ENCODE data around the gene SMAD1.

The SMAD1 gene

GRCh38 chr4:145505995-145506394 lies 24.3 kb downstream of the SMAD1 start:
- peaks cover 36% of the 10 kb centered on the region for H3K4me1 Mint-ChIP-seq
- no peak overlapping the region for H3K4me3 Mint-ChIP-seq

GRCh38 chr4:145507636-145508035 lies 26.0 kb downstream of the SMAD1 start:
- Mint-ChIP-seq H3K4me3 (no peak overlapping the region), H3K9me3 (peaks cover 26% of the 10 kb centered on the region), H3K27ac (peak overlapping the region; percentile 78 to 80 (median 80)), H3K4me1 (peaks cover 25% of the 10 kb centered on the region), H3K36me3 (ENCODE audit: low read depth) (peaks cover 30% of the 10 kb centered on the region), H3K27me3 (ENCODE audit: low read depth) (no peaks in the 10 kb centered on the region)
- no peak for TF ChIP-seq CTCF (IDR thresholded peaks at IDR 0.05; ENCODE audit: unreplicated experiment in 3 of 3)

More at GRCh38 chr4:145505995-145506394, 24.3 kb downstream of the SMAD1 start:
- H3K27me3 Mint-ChIP-seq (ENCODE audit: low read depth) = no peaks in the 10 kb centered on the region
- H3K27ac Mint-ChIP-seq = peak overlapping the region; percentile 79 to 83 (median 81)
- H3K36me3 Mint-ChIP-seq (ENCODE audit: low read depth) = peaks cover 13% of the 10 kb centered on the region
- TF ChIP-seq CTCF (IDR thresholded peaks at IDR 0.05; ENCODE audit: unreplicated experiment in 3 of 3) = no peak
- H3K9me3 Mint-ChIP-seq = peaks cover 15% of the 10 kb centered on the region

GRCh38 chr4:145511913-145512522 lies 30.4 kb downstream of the SMAD1 start:
- peaks cover 36% of the 10 kb centered on the region for H3K9me3 Mint-ChIP-seq
- H3K27ac Mint-ChIP-seq = no peak overlapping the region
- peaks cover 9% of the 10 kb centered on the region for H3K4me1 Mint-ChIP-seq
- H3K27me3 Mint-ChIP-seq (ENCODE audit: low read depth) = no peaks in the 10 kb centered on the region
- H3K36me3 Mint-ChIP-seq (ENCODE audit: low read depth) = peaks cover 63% of the 10 kb centered on the region
- no peak overlapping the region for H3K4me3 Mint-ChIP-seq
- no peak for TF ChIP-seq CTCF (IDR thresholded peaks at IDR 0.05; ENCODE audit: unreplicated experiment in 3 of 3)

- H3K4me1 Mint-ChIP-seq = peaks cover 1% of the 10 kb centered on the region
- no peak overlapping the region for H3K4me3 Mint-ChIP-seq
- no peak for TF ChIP-seq CTCF (IDR thresholded peaks at IDR 0.05; ENCODE audit: unreplicated experiment in 3 of 3)
These were observed 31.5 kb downstream of the SMAD1 start for GRCh38 chr4:145513020-145513621.

GRCh38 chr4:145520172-145520571 lies 38.5 kb downstream of the SMAD1 start:
- no peak overlapping the region for H3K27ac Mint-ChIP-seq
- peaks cover 47% of the 10 kb centered on the region for H3K36me3 Mint-ChIP-seq (ENCODE audit: low read depth)
- peaks cover 3% of the 10 kb centered on the region for H3K27me3 Mint-ChIP-seq (ENCODE audit: low read depth)
- H3K4me1 Mint-ChIP-seq = peaks cover 31% of the 10 kb centered on the region
- H3K9me3 Mint-ChIP-seq = no peaks in the 10 kb centered on the region
- TF ChIP-seq CTCF (IDR thresholded peaks at IDR 0.05; ENCODE audit: unreplicated experiment in 3 of 3) = no peak
- H3K4me3 Mint-ChIP-seq = no peak overlapping the region

More at GRCh38 chr4:145513020-145513621, 31.5 kb downstream of the SMAD1 start:
- Mint-ChIP-seq H3K27me3 (ENCODE audit: low read depth) (no peaks in the 10 kb centered on the region), H3K27ac (no peak overlapping the region), H3K9me3 (peaks cover 33% of the 10 kb centered on the region), H3K36me3 (ENCODE audit: low read depth) (peaks cover 74% of the 10 kb centered on the region)

GRCh38 chr4:145521282-145521681 lies 39.6 kb downstream of the SMAD1 start:
- Mint-ChIP-seq H3K4me1 (peaks cover 42% of the 10 kb centered on the region), H3K27ac (peak overlapping the region in 1 of 3 experiments; percentile 3), H3K36me3 (ENCODE audit: low read depth) (peaks cover 37% of the 10 kb centered on the region), H3K27me3 (ENCODE audit: low read depth) (peaks cover 3% of the 10 kb centered on the region), H3K4me3 (no peak overlapping the region), H3K9me3 (no peaks in the 10 kb centered on the region)
- no peak for TF ChIP-seq CTCF (IDR thresholded peaks at IDR 0.05; ENCODE audit: unreplicated experiment in 3 of 3)
